H9 (cell line): ENCODE data around the gene DLGAP4. TPM values are rescaled to one million over a fixed set of nuclear protein-coding genes. Genes with fewer than 3 reads are reported as not detected.

Source experiments
- DNase-seq: peaks from one replicate; pipeline ENCODE4 v3.0.0-alpha.2; 2017
- H2AFZ ChIP-seq: one replicate; pipeline ENCODE4 v1.6.1; 2013; ENCODE audit warnings: mild to moderate bottlenecking, low read length, control low read depth, moderate library complexity
- H2AK5ac ChIP-seq: 2 replicates; pipeline ENCODE4 v1.6.1; 2013; ENCODE audit warnings: low read length, control low read depth, mixed read lengths; ENCODE audit not compliant: insufficient read length
- H2BK120ac ChIP-seq: one replicate; pipeline ENCODE4 v1.6.1; 2013; ENCODE audit warnings: low read depth, mild to moderate bottlenecking, low read length, control low read depth, inconsistent platforms; ENCODE audit not compliant: poor library complexity, severe bottlenecking
- H2BK12ac ChIP-seq: 2 replicates; pipeline ENCODE4 v1.6.1; 2013; ENCODE audit warnings: low read length, control low read depth, mixed read lengths, low read depth; ENCODE audit not compliant: insufficient read length
- H2BK15ac ChIP-seq: 2 replicates; pipeline ENCODE4 v1.6.1; 2013; ENCODE audit warnings: low read depth, low read length, control low read depth
- H2BK20ac ChIP-seq: one replicate; pipeline ENCODE4 v1.6.1; 2013; ENCODE audit warnings: low read depth, mild to moderate bottlenecking, low read length, control low read depth, inconsistent platforms; ENCODE audit not compliant: poor library complexity, severe bottlenecking
- H2BK5ac ChIP-seq: 2 replicates; pipeline ENCODE4 v1.6.1; 2013; ENCODE audit warnings: low read length, control low read depth, mixed read lengths; ENCODE audit not compliant: insufficient read length
- H3K14ac ChIP-seq: 2 replicates; pipeline ENCODE4 v1.6.1; 2013; ENCODE audit warnings: low read length, control low read depth; ENCODE audit not compliant: insufficient read depth
- H3K18ac ChIP-seq: 2 replicates; pipeline ENCODE4 v1.6.1; 2013; ENCODE audit warnings: low read depth, mild to moderate bottlenecking, mixed read lengths, low read length, control low read depth; ENCODE audit not compliant: insufficient read length
- H3K23ac ChIP-seq: 2 replicates; pipeline ENCODE4 v1.6.1; 2013; ENCODE audit warnings: low read length, control low read depth, mixed read lengths, low read depth; ENCODE audit not compliant: insufficient read length
- H3K23me2 ChIP-seq: 2 replicates; pipeline ENCODE4 v1.6.1; 2013; ENCODE audit warnings: low read depth, mild to moderate bottlenecking, mixed read lengths, low read length, control low read depth; ENCODE audit not compliant: insufficient read length, poor library complexity, severe bottlenecking
- H3K27ac ChIP-seq: 2 replicates; pipeline ENCODE4 v1.5.1; 2013; ENCODE audit warnings: low read length, control low read depth, mixed read lengths, low read depth; ENCODE audit not compliant: insufficient read length
- H3K27me3 ChIP-seq: 2 replicates; pipeline ENCODE4 v1.6.1; 2013; ENCODE audit warnings: low read length, control low read depth, inconsistent platforms; ENCODE audit not compliant: insufficient read depth
- H3K4ac ChIP-seq: 2 replicates; pipeline ENCODE4 v1.6.1; 2013; ENCODE audit warnings: low read depth, mild to moderate bottlenecking, control low read depth, inconsistent platforms, low read length, moderate library complexity
- H3K4me1 ChIP-seq: 2 replicates; pipeline ENCODE4 v1.6.1; 2013; ENCODE audit warnings: low read length, control low read depth, inconsistent platforms; ENCODE audit not compliant: insufficient read depth
- H3K4me2 ChIP-seq: 2 replicates; pipeline ENCODE4 v1.6.1; 2013; ENCODE audit warnings: low read length, control low read depth, mixed read lengths; ENCODE audit not compliant: insufficient read length, insufficient read depth
- H3K56ac ChIP-seq: 2 replicates; pipeline ENCODE4 v1.6.1; 2013; ENCODE audit warnings: low read depth, mild to moderate bottlenecking, mixed read lengths, low read length, control low read depth; ENCODE audit not compliant: insufficient read length
- H3K79me1 ChIP-seq: 2 replicates; pipeline ENCODE4 v1.6.1; 2013; ENCODE audit warnings: low read depth, mild to moderate bottlenecking, moderate library complexity, low read length, control low read depth, inconsistent platforms; ENCODE audit not compliant: insufficient read depth, poor library complexity, severe bottlenecking
- H3K79me2 ChIP-seq: 2 replicates; pipeline ENCODE4 v1.6.1; 2013; ENCODE audit warnings: low read length, control low read depth, inconsistent platforms; ENCODE audit not compliant: insufficient read depth
- H3K9ac ChIP-seq: 2 replicates; pipeline ENCODE4 v1.6.1; 2013; ENCODE audit warnings: low read length, control low read depth, mixed read lengths; ENCODE audit not compliant: insufficient read length; ENCODE audit errors: extremely low read depth
- H3K9me3 ChIP-seq: one replicate; pipeline ENCODE4 v1.6.1; 2013; ENCODE audit warnings: low read depth, low read length, inconsistent platforms; ENCODE audit not compliant: control insufficient read depth
- H3T11ph ChIP-seq: one replicate; pipeline ENCODE4 v1.6.1; 2013; ENCODE audit warnings: mild to moderate bottlenecking, low read length, control low read depth, inconsistent platforms
- H4K20me1 ChIP-seq: one replicate; pipeline ENCODE4 v1.6.1; 2013; ENCODE audit not compliant: control insufficient read depth, insufficient read length, insufficient read depth
- H4K5ac ChIP-seq: 2 replicates; pipeline ENCODE4 v1.6.1; 2013; ENCODE audit warnings: low read depth, mild to moderate bottlenecking, mixed read lengths, low read length, control low read depth; ENCODE audit not compliant: insufficient read length
- H4K8ac ChIP-seq: replicated peaks from 2 replicates; pipeline ENCODE4 v1.6.1; 2013; ENCODE audit warnings: low read length, control low read depth, mixed read lengths, low read depth; ENCODE audit not compliant: insufficient read length
- H4K91ac ChIP-seq: 2 replicates; pipeline ENCODE4 v1.6.1; 2013; ENCODE audit warnings: low read depth, mild to moderate bottlenecking, moderate library complexity, mixed read lengths, low read length, control low read depth; ENCODE audit not compliant: insufficient read length
- H3K27ac Mint-ChIP-seq, 3 experiments: 2 replicates in 2 of 3; 3 replicates in 1 of 3; pipeline ENCODE4 v1.8.0; 2020 to 2021; ENCODE audit warnings: mixed read lengths in 3 of 3, mild to moderate bottlenecking in 1 of 3, moderate library complexity in 1 of 3
- H3K27me3 Mint-ChIP-seq: 2 replicates; pipeline ENCODE4 v1.8.0; 2021; ENCODE audit warnings: low read depth, mild to moderate bottlenecking, moderate library complexity, mixed read lengths
- H3K36me3 Mint-ChIP-seq, 3 experiments: 2 replicates in 2 of 3; 3 replicates in 1 of 3; pipeline ENCODE4 v1.8.0; 2020 to 2021; ENCODE audit warnings: low read depth in 3 of 3, mixed read lengths in 3 of 3; ENCODE audit not compliant: insufficient read depth in 1 of 3
- H3K4me1 Mint-ChIP-seq, 2 experiments: 2 replicates each; pipeline ENCODE4 v1.8.0; 2020; ENCODE audit warnings: mixed read lengths in 2 of 2
- H3K4me3 Mint-ChIP-seq, 2 experiments: 2 replicates in 1 of 2; 3 replicates in 1 of 2; pipeline ENCODE4 v1.8.0; 2020 to 2021; ENCODE audit warnings: mild to moderate bottlenecking in 2 of 2, mixed read lengths in 2 of 2, moderate library complexity in 1 of 2
- H3K9me3 Mint-ChIP-seq, 2 experiments: 2 replicates in 1 of 2; 3 replicates in 1 of 2; pipeline ENCODE4 v1.8.0; 2020; ENCODE audit warnings: mild to moderate bottlenecking in 2 of 2, mixed read lengths in 2 of 2, moderate library complexity in 1 of 2
- CTCF ChIP-seq: fragments of 200-600 bp; sonication (generic); conservative IDR thresholded peaks from 3 replicates; pipeline ENCODE4 v1.8.0; 2021; ENCODE audit warnings: antibody characterized with exemption, mild to moderate bottlenecking
- WGBS: extraction: QIAGEN DNeasy Blood & Tissue Kit; methylation state at CpG from one replicate; pipeline ENCODE4 v1.1.7; 2013; ENCODE audit warnings: missing lambda C conversion rate, low lambda C conversion rate, mixed read lengths; ENCODE audit not compliant: insufficient read length; ENCODE audit errors: extremely low coverage; 5-methylcytosine and 5-hydroxymethylcytosine counted together
- total RNA-seq: library from RNA; stranded (reverse); gene quantifications from 2 replicates; pipeline ENCODE4 v1.2.1, GENCODE V29; 2021

The DLGAP4 gene
- total RNA-seq, 1 experiment from 2014 or later = 48.0 TPM

- H3K14ac ChIP-seq = no peak overlapping the region; the same call in 1 of the 2 replicates
- H4K5ac ChIP-seq = no peak overlapping the region
- H4K8ac ChIP-seq = no peak overlapping the region
- H3K27ac ChIP-seq = no peak overlapping the region
- no peaks in the 10 kb centered on the region for H3K27me3 ChIP-seq
- H3K23me2 ChIP-seq = no peaks in the 10 kb centered on the region
- H3K18ac ChIP-seq = no peak overlapping the region
- no peak overlapping the region for H3K4me2 ChIP-seq
- no peak overlapping the region for H2AK5ac ChIP-seq
- WGBS = no CpG with 5 or more reads among the region's 11 CpGs
- H3K4me3 Mint-ChIP-seq = no peak overlapping the region
- H4K20me1 ChIP-seq = no peaks in the 10 kb centered on the region
- no peak for DNase-seq
- H3K4me1 ChIP-seq = no peaks in the 10 kb centered on the region
- peaks cover 4 to 11% of the 10 kb centered on the region in 2 experiments for H3K4me1 Mint-ChIP-seq
- H3K56ac ChIP-seq = no peak overlapping the region
- H3K27me3 Mint-ChIP-seq = peaks cover 33% of the 10 kb centered on the region
- H2BK5ac ChIP-seq = no peak overlapping the region
- no peak overlapping the region for H3K9ac ChIP-seq
- no peaks in the 10 kb centered on the region; a peak in 1 of 7 replicates for H3K36me3 Mint-ChIP-seq
- no peak overlapping the region for H2BK12ac ChIP-seq
- H3K79me2 ChIP-seq = no peaks in the 10 kb centered on the region
- H3K4ac ChIP-seq = no peak overlapping the region
- H3K23ac ChIP-seq = no peak overlapping the region
- no peaks in the 10 kb centered on the region for H3K9me3 ChIP-seq
- H2BK15ac ChIP-seq = no peak overlapping the region
- H2BK20ac ChIP-seq = no peak overlapping the region
- H3K9me3 Mint-ChIP-seq = no peaks in the 10 kb centered on the region
- no peak overlapping the region for H3K27ac Mint-ChIP-seq
- no peak overlapping the region for H2BK120ac ChIP-seq
- H3T11ph ChIP-seq = no peak overlapping the region
- TF ChIP-seq CTCF = no peak
- H4K91ac ChIP-seq = no peak overlapping the region
- H3K79me1 ChIP-seq = no peaks in the 10 kb centered on the region
- H2AFZ ChIP-seq = no peak overlapping the region
Observed at GRCh38 chr20:36313926-36314325, 7.8 kb downstream of the DLGAP4 start.
